ENCODE measurements around the gene ELOVL6. TPM values are rescaled to one million over a fixed set of nuclear protein-coding genes. Genes with fewer than 3 reads are reported as not detected.
"Not testable (repeated sequence)": the region's sequence is repeated elsewhere in the genome, so short reads cannot be mapped to it uniquely, and the experiment has no call there.

Gene ELOVL6
- total RNA-seq, 1 donor from 2014 or later, result 7.3 TPM

GRCh38 chr4:110075083-110075738 lies 123.2 kb downstream of the ELOVL6 start:
- DNase-seq (ENCODE audit: low read depth, low spot score), result no peak

- DNase-seq (ENCODE audit: low read depth, low spot score), result no peak
Observed at GRCh38 chr4:110074570-110074969, 123.8 kb downstream of the ELOVL6 start.

GRCh38 chr4:110073053-110073845 lies 125.2 kb downstream of the ELOVL6 start:
- no peak for DNase-seq (ENCODE audit: low read depth, low spot score)

- no peak for DNase-seq (ENCODE audit: low read depth, low spot score)
Observed at GRCh38 chr4:110071466-110071865, 126.9 kb downstream of the ELOVL6 start.

GRCh38 chr4:110068248-110068647 lies 130.2 kb downstream of the ELOVL6 start:
- DNase-seq (ENCODE audit: low read depth, low spot score), result no peak

GRCh38 chr4:110064934-110065333 lies 133.5 kb downstream of the ELOVL6 start:
- DNase-seq (ENCODE audit: low read depth, low spot score), result no peak

- no peak for DNase-seq (ENCODE audit: low read depth, low spot score)
Observed at GRCh38 chr4:110064295-110064694, 134.1 kb downstream of the ELOVL6 start.

- DNase-seq (ENCODE audit: low read depth, low spot score), result no peak
Observed at GRCh38 chr4:110062166-110062565, 136.2 kb downstream of the ELOVL6 start.

GRCh38 chr4:110061076-110061475 lies 137.3 kb downstream of the ELOVL6 start:
- DNase-seq (ENCODE audit: low read depth, low spot score), result no peak

- no peak for DNase-seq (ENCODE audit: low read depth, low spot score)
Observed at GRCh38 chr4:110059556-110060191, 138.7 kb downstream of the ELOVL6 start.

- no peak for DNase-seq (ENCODE audit: low read depth, low spot score)
Observed at GRCh38 chr4:110058677-110059076, 139.7 kb downstream of the ELOVL6 start.

- DNase-seq (ENCODE audit: low read depth, low spot score), result no peak
Observed at GRCh38 chr4:110055158-110055768, 143.2 kb downstream of the ELOVL6 start.

- no peak for DNase-seq (ENCODE audit: low read depth, low spot score)
Observed at GRCh38 chr4:110049951-110050925, 148.2 kb downstream of the ELOVL6 start.

GRCh38 chr4:110046588-110047049 lies 151.8 kb downstream of the ELOVL6 start:
- DNase-seq (ENCODE audit: low read depth, low spot score), result no peak

GRCh38 chr4:110042545-110043517 lies 155.6 kb downstream of the ELOVL6 start:
- no peak for DNase-seq (ENCODE audit: low read depth, low spot score)

GRCh38 chr4:110041735-110042134 lies 156.7 kb downstream of the ELOVL6 start:
- DNase-seq (ENCODE audit: low read depth, low spot score), result no peak

GRCh38 chr4:110039164-110039563 lies 159.3 kb downstream of the ELOVL6 start:
- DNase-seq (ENCODE audit: low read depth, low spot score), result not testable (repeated sequence)

- DNase-seq (ENCODE audit: low read depth, low spot score), result no peak
Observed at GRCh38 chr4:110034026-110034393, 164.4 kb downstream of the ELOVL6 start.

- no peak for DNase-seq (ENCODE audit: low read depth, low spot score)
Observed at GRCh38 chr4:110033355-110034025, 164.9 kb downstream of the ELOVL6 start.
